D721Med (cell line): ENCODE results near the gene C11orf58.

Source experiments
- DNase-seq: peaks from one replicate; pipeline ENCODE4 v3.0.0; 2011; ENCODE audit warnings: low spot score; ENCODE audit not compliant: insufficient read length
- FAIRE-seq: peaks from 2 replicates; lab custom pipeline; 2011; peaks lifted over from hg19 to GRCh38; lab: Jason Lieb, UNC
- CTCF ChIP-seq: IDR thresholded peaks from 2 replicates; pipeline ENCODE4 v1.5.1; 2012; ENCODE audit warnings: mild to moderate bottlenecking, control low read depth; ENCODE audit not compliant: insufficient read depth; ENCODE audit errors: missing control alignments

C11orf58 gene

DNA sequence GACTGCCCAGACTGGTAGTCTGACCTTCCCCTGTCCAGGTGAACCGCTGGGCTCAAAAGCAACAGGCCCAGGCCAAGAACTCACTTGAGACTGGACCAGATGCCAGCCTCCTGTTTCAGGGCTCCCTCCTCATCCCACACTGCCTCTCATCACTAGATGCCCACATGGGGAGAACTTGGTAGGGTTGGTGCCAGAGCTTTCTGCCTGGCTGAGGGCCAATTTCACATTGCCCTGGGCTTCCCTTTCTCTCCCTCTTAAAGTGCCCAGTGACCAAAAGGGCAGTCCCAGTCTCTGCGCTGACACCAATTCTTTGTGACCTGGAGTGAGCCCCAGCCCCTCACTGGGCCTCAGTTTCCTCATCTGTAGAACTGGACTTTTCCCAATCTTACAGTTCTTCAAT lies 41.7 kb downstream of the C11orf58 start:
- no peak for TF ChIP-seq CTCF
- no peak for FAIRE-seq
- no peak for DNase-seq

- DNase-seq, result no peak
- no peak for TF ChIP-seq CTCF
- no peak for FAIRE-seq
Observed at GRCh38 chr11:16780698-16781550, 42.5 kb downstream of the C11orf58 start.

DNA sequence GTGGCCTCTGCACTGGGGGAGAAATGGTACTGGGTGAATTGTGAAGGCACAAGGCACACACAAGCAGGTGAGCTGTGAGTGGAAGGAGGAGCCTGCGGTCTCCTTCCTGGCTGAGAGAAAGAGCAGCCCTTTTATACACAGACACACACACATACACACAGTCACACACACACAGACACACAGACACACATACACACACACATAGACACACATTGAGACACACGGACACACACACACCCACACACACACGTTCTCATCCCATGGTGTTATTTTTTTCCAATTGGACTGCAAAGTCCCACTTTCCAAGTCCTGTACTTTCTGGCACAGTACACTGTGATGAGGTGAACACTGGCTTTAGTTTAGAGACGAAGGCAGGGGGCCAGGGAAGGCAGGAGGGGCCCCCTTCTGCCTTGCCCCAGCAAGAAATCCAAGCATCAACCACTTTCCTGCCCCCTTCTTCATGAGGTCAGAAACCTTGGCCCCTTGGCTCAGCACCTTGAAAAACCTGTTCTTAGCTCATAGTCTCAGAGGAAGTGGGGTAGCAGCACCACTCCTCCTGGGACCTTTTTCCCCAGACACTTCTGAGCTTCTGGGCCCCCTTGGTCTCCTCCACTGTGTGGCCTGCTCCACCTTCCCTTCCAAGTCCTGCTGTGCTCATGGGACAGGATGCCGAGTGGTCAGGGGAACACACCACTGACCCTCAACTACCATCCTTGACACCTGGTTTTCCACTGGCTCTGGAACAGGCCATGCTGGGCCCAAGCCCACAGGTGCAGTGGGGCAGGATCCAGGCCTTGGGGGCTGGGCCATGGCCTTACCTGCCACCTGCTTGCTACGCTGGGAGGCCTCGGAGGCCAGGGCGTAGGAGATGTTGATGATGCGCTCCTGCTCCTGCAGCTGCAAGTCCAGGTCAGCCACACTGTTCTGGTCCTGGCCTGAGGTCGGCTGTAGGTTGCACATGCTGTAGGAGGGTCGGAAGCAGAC lies 43.8 kb downstream of the C11orf58 start:
- FAIRE-seq (no peak), DNase-seq (no peak)
- no peak for TF ChIP-seq CTCF

DNA sequence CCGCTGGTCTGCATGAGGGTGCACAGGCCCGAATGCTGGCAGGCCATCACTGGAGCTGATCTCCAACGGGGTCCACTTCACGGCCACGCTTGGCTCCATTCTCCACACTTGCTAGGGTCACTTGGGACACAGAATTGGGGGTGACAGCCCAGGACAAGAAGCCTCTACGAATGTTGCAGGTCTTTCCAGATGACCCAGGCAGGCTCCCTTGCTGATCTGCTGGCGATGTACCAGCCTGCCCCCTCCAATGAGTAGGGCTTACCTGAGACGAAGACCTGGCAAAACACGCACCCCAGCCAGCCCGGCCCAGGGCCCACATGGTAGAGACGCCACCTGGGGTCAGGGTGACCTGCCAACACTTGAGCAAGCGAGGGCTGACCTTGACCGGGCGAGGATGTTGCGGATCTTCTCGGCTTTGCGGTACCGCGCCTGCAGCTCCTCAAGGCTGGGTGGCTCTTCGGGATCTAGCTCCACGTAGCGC lies 44.9 kb downstream of the C11orf58 start:
- FAIRE-seq (no peak), DNase-seq (no peak)
- no peak for TF ChIP-seq CTCF

- no peak for TF ChIP-seq CTCF
- no peak for FAIRE-seq
- DNase-seq, result no peak
Observed at GRCh38 chr11:16784097-16784496, 45.6 kb downstream of the C11orf58 start.

DNA sequence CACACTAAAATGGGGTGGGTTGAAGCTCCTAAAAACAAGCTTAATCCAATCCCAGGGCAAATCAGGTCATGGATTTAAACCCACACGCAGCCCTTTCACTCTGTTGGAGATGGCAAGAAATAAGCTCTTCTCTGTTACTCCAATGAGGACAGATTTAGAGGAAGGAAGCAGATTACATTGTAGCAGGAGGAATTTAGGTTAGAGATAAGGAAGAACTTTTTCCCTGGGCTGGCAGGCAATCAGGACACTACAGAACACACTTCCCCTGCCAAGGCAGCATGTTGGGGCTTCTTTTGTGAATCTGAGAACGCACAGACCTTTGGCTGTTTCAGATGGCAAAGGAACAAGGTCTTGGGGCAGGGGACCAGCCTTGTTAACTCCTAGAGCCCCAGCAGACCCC lies 46.2 kb downstream of the C11orf58 start:
- DNase-seq (no peak), FAIRE-seq (no peak)
- TF ChIP-seq CTCF, result no peak
